Breast epithelium (tissue), 4 donors: Measurements from ENCODE around the gene ADD1. TPM values are rescaled to one million over a fixed set of nuclear protein-coding genes. Genes with fewer than 3 reads are reported as not detected.

Experiments used
- DNase-seq, 2 donors: peaks; one replicate each; pipeline ENCODE4 v3.0.0-alpha.2; 2019; ENCODE audit warnings: low spot score in 2 of 2
- H3K27ac ChIP-seq, 2 donors: fragments of 200-600 bp; sonication (generic) in 1 of 2; one replicate each; pipeline ENCODE4 v1.5.1; 2016 to 2019; ENCODE audit warnings: mild to moderate bottlenecking in 1 of 2
- H3K27me3 ChIP-seq, 2 donors: fragments of 200-600 bp; sonication (generic) in 1 of 2; one replicate each; pipeline versions ENCODE4 v1.5.1 to v1.6.0; 2017 to 2019; ENCODE audit warnings: control low read depth in 1 of 2, mild to moderate bottlenecking in 1 of 2
- H3K36me3 ChIP-seq: fragments of 200-600 bp; one replicate; pipeline ENCODE4 v1.5.1; 2019
- H3K4me1 ChIP-seq, 2 donors: fragments of 200-600 bp; sonication (generic); one replicate each; pipeline ENCODE4 v1.5.1; 2016 to 2019; ENCODE audit warnings: control low read depth in 1 of 2
- H3K4me3 ChIP-seq, 3 donors: fragments of 200-600 bp; sonication (generic); 1 replicate in 2 of 3; 2 replicates in 1 of 3; pipeline ENCODE4 v1.5.1; 2016 to 2019; ENCODE audit warnings: mild to moderate bottlenecking in 3 of 3, moderate library complexity in 2 of 3
- H3K9me3 ChIP-seq, 2 donors: fragments of 200-600 bp; sonication (generic) in 1 of 2; one replicate each; pipeline ENCODE4 v1.5.1; 2016 to 2019; ENCODE audit warnings: control low read depth in 1 of 2
- POLR2A ChIP-seq: fragments of 450-650 bp; IDR thresholded peaks from one replicate; pipeline ENCODE4 v1.6.1; 2016; ENCODE audit warnings: antibody characterized with exemption, mild to moderate bottlenecking, moderate library complexity
- POLR2AphosphoS5 ChIP-seq, 3 donors: sonication (generic); formaldehyde crosslinking; IDR thresholded peaks; one replicate each; pipeline ENCODE4 v1.6.1; 2017; ENCODE audit warnings: antibody characterized with exemption in 3 of 3
- intact Hi-C: fragments of 100-400 bp; cut with DNase I; formaldehyde crosslinking; loops from one replicate; pipeline ENCODE4 v1.15.1; 2023; ENCODE audit warnings: low total_unique reads
- total RNA-seq, 3 donors: library from RNA; depleted of rRNA; stranded (reverse); fragments of >200 nt; gene quantifications; one replicate each; pipeline ENCODE4 v1.1.0, GENCODE V29; 2016
- TF ChIP-seq, protein P1 (sequence below), 3 donors: fragments of 450-650 bp; IDR thresholded peaks; one replicate each; pipeline ENCODE4 v1.5.1; 2016 to 2017; ENCODE audit warnings: antibody characterized with exemption in 3 of 3, mild to moderate bottlenecking in 3 of 3, moderate library complexity in 3 of 3

The ADD1 gene
- total RNA-seq, 3 donors from 2014 or later = 161 to 193 (median 181) TPM

DNA sequence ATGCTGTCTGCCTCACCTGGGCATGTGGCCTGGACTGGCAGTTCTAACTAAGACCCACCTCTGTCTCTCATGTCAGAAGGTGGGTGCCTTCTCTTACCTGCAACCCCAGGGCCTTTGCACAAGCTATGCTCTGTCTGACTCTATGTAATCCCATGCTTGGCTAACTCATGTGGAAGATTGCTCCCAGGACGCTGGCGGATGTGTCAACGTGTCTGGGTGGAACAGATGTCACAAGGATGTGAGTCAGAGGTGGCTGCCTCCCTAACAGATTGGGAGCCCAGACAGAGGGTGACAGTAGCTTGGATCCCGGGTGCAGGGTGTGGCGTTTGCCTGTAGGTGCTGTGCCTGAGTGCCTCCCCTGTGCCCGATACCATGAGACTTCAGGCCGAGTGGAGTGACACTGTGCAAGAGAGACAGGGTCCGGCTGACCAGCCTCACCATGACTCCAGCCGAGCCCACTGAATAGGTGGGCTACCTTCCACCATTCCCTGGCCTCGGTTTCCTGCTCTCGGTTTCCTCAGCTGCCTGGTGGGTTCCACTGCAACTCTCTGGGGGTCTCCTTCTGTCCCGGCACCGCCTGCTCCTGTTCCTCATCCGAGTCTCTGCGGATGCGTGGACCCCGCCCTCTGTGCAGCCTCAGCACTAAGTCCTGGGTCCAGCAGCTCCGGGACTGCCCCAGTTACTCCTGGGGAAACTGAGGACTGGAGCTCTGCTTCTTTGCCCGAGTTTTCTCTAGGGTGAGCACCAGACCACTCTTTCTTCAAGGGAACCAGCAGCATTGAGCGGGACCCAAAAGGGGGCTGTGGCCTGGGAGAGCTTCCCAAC is 39.8 kb upstream of the ADD1 start:
- H3K36me3 ChIP-seq = no peaks in the 10 kb centered on the region
- no peak for DNase-seq
- peaks cover 21 to 55% of the 10 kb centered on the region in 2 donors for H3K4me1 ChIP-seq
- peak overlapping the region; percentile 54 to 57 for H3K27ac ChIP-seq
- no peak overlapping the region for H3K4me3 ChIP-seq
- intact Hi-C loops = no loop called here
- no peaks in the 10 kb centered on the region for H3K9me3 ChIP-seq
- TF ChIP-seq POLR2AphosphoS5 (IDR thresholded peaks at IDR 0.05) = peak in 1 of 3 donors; percentile 54
- TF ChIP-seq POLR2A = no peak
- H3K27me3 ChIP-seq = no peaks in the 10 kb centered on the region

- no peaks in the 10 kb centered on the region for H3K9me3 ChIP-seq
- H3K4me1 ChIP-seq = peaks cover 17 to 49% of the 10 kb centered on the region in 2 donors
- TF ChIP-seq, protein P1, sequence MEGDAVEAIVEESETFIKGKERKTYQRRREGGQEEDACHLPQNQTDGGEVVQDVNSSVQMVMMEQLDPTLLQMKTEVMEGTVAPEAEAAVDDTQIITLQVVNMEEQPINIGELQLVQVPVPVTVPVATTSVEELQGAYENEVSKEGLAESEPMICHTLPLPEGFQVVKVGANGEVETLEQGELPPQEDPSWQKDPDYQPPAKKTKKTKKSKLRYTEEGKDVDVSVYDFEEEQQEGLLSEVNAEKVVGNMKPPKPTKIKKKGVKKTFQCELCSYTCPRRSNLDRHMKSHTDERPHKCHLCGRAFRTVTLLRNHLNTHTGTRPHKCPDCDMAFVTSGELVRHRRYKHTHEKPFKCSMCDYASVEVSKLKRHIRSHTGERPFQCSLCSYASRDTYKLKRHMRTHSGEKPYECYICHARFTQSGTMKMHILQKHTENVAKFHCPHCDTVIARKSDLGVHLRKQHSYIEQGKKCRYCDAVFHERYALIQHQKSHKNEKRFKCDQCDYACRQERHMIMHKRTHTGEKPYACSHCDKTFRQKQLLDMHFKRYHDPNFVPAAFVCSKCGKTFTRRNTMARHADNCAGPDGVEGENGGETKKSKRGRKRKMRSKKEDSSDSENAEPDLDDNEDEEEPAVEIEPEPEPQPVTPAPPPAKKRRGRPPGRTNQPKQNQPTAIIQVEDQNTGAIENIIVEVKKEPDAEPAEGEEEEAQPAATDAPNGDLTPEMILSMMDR (IDR thresholded peaks at IDR 0.05) = no peak
- TF ChIP-seq POLR2AphosphoS5 (IDR thresholded peaks at IDR 0.05) = no peak
- TF ChIP-seq POLR2A = no peak
- no peak overlapping the region for H3K4me3 ChIP-seq
- no peaks in the 10 kb centered on the region for H3K36me3 ChIP-seq
- no peaks in the 10 kb centered on the region for H3K27me3 ChIP-seq
- intact Hi-C loops = no loop called here
- DNase-seq = no peak
- H3K27ac ChIP-seq = peak overlapping the region; percentile 54 to 57
Observed at GRCh38 chr4:2804449-2804972, 39.1 kb upstream of the ADD1 start.

- Histone ChIP-seq H3K4me3 (no peak overlapping the region), H3K9me3 (no peaks in the 10 kb centered on the region)
- intact Hi-C loops = no loop called here
Observed at GRCh38 chr4:2804973-2805501, 38.6 kb upstream of the ADD1 start.

DNA sequence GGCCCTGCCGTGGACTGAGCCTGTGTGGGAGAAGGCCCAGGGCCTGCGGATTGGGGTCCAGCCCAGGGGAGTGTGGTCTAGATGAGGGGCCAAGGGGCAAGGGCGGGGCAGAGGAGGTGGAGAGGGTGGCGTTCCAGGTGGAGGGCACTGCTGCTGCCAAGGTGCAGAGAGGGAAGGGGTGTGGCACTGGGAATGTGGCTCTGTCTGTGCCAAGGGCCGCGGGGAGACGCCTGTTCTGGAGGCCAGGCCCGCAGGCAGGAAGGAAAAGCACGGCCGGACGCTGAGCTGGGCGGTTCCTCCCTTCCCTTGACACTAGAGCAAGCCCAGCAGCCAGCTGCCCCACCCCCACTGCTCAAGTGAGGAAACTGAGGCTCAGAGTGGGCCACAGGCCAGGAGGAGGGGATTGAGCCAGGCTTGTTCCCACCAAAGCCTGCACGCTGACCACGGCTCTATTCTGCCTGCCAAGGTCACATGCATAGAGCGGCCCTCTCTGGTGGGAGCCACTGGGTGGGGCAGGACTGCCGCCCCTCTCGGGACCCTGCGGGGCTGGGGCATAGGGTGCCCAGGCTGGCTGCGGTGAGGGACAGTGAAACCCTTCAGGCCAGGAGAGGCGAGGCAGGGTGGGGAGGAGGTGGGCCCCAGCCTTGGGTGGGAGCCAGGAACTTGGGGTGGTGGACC is 37.8 kb upstream of the ADD1 start:
- TF ChIP-seq POLR2AphosphoS5 (IDR thresholded peaks at IDR 0.05) = no peak
- TF ChIP-seq POLR2A = no peak
- TF ChIP-seq, protein P1 (IDR thresholded peaks at IDR 0.05) = no peak
- Histone ChIP-seq H3K4me1 (peaks cover 8 to 37% of the 10 kb centered on the region in 2 donors), H3K4me3 (peak overlapping the region in 1 of 3 donors; percentile 9), H3K9me3 (no peaks in the 10 kb centered on the region), H3K27me3 (no peaks in the 10 kb centered on the region), H3K27ac (peak overlapping the region; percentile 54 to 73), H3K36me3 (no peaks in the 10 kb centered on the region)
- no peak for DNase-seq
- intact Hi-C loops = no loop called here

More at GRCh38 chr4:2804973-2805501, 38.6 kb upstream of the ADD1 start:
- no peaks in the 10 kb centered on the region for H3K36me3 ChIP-seq
- DNase-seq = no peak
- peak overlapping the region; percentile 54 to 57 for H3K27ac ChIP-seq
- TF ChIP-seq, protein P1 (IDR thresholded peaks at IDR 0.05) = no peak
- no peak for TF ChIP-seq POLR2A
- TF ChIP-seq POLR2AphosphoS5 (IDR thresholded peaks at IDR 0.05) = no peak
- H3K27me3 ChIP-seq = no peaks in the 10 kb centered on the region
- peaks cover 15 to 45% of the 10 kb centered on the region in 2 donors for H3K4me1 ChIP-seq

- TF ChIP-seq, protein P1 (IDR thresholded peaks at IDR 0.05) = no peak
- TF ChIP-seq POLR2AphosphoS5 (IDR thresholded peaks at IDR 0.05) = no peak
- no peak for TF ChIP-seq POLR2A
- intact Hi-C loops = no loop called here
- peaks cover 2 to 34% of the 10 kb centered on the region in 2 donors for H3K4me1 ChIP-seq
- DNase-seq = no peak
- H3K4me3 ChIP-seq = no peak overlapping the region
- peak overlapping the region; percentile 54 to 73 for H3K27ac ChIP-seq
- H3K9me3 ChIP-seq = no peaks in the 10 kb centered on the region
- H3K36me3 ChIP-seq = no peaks in the 10 kb centered on the region
- H3K27me3 ChIP-seq = no peaks in the 10 kb centered on the region
Observed at GRCh38 chr4:2806390-2807355, 37.0 kb upstream of the ADD1 start.
